Hematopoietic multipotent progenitor cell treated with erythropoietin and hydrocortisone succinate and interleukin-3 and kit ligand, for 8 days (in vitro differentiated cells): ENCODE results near the gene CFD.
"Not testable (repeated sequence)": the region's sequence is repeated elsewhere in the genome, so short reads cannot be mapped to it uniquely, and the experiment has no call there.

Source experiments
- DNase-seq: peaks from one replicate; pipeline ENCODE4 v3.0.0-alpha.2; 2015

The CFD gene

DNA sequence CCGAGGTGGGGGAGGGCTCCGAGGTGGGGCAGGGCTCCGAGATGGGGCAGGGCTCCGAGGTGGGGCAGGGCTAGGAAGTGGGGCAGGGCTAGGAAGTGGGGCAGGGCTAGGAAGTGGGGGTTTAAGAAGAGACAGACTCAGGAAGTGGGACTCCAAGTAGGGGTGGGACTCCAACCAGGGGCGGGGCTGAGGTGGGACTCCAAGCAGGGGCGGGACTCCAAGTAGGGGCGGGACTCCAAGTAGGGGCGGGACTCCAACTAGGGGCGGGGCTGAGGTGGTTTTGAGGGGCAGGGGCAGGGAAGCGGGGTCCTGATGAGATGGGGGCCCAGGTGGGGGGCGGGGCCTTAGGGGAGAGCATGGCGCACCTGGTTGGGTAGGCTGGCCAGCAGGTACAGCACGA, 13.6 kb downstream of the CFD start:
- peak; percentile 67 for DNase-seq

DNA sequence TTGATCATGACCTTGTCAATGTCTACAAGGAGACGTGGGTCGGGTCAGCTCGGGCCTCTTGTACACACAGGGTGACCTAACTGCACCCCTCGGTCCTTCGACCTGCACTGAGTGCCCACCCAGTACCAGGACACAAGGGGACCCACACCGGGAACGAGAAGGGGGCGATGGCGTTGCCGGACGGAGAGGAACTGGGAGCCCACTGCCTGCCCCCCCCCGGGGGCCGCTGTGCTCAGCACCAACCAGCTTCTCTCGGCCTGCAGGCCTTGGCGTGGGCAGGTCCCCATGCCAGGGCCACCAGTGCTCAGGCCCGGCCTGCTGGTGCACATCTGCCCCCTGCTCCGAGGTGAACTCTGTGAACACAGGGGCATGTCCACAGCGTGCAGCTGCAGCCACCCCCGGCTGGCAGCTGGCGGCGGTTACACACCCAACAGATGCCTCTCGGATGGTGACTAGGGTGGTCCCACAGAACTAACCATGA, 14.1 kb downstream of the CFD start:
- no peak for DNase-seq

DNA sequence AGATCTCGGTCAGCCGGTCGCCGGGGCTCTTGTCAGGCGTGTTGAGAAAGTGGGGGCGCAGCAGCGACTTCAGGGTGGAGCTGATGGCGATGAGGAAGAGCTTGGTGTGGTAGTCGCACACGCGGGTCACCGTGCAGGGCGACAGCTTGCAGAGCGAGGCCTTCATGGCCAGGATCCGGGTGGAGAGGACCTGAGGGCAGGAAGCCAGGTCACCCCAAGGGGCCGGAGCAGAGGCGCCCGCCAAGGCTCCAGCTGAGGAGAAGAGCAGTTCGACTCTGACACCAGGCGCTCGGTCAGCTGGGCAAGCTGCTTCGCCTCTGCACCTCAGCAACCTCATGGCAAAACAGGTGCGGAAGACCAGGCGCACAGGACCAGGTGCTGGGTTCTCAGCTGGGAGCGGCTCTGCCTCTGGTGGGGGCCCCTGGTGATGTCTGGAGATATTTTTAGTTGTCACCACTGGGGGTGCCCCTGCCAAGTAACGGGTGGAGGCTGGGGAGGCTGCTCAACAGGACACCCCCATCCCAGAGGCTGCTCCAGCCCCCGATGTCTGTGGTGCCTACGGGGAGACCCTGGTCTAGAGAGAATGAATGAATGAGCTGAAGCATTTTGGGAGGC, 15.9 kb downstream of the CFD start:
- no peak for DNase-seq

DNA sequence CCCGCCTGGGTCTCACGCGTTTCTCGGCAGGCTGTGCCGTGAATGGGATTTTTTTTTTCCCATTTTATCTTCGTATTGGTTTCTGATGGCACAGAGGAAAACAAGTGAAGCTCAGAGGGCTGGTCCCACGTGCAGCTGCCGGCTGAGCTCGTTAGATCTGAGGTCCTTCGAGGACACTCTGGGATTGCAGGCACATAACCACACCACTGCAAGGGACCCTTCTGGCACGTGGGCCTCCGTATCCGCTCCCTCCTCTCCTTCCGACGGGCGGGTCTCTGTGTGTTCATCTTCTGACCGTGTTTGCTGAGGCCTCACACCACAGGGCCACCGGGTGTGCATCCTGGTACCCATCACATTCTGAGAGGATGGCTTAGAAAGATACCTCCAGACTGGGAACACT, 16.6 kb downstream of the CFD start:
- no peak for DNase-seq

DNA sequence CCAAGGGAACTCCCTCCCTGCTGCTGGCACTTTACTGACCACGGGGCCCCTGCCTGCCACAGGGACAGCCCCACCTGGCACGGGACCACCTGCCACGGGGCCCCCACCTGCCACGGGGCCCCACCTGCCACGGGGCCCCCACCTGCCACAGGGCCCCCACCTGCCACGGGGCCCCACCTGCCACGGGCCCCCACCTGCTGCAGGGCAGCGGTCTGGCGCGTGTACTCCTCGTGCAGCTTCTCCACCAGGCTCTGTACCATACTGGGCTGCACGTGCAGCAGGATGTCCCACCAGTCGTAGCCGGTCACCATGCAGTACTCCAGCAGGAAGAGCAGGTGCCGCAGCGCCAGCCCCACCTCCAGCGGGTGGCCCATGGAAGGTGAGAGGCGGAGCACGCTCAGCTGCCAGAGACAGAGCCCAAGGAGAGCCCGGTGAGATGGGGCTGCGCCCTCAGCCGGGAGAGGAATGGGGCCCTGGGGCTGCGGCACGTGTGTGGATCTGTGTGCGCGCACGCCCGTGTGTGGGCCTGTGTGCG, 17.4 kb downstream of the CFD start:
- no peak for DNase-seq

DNA sequence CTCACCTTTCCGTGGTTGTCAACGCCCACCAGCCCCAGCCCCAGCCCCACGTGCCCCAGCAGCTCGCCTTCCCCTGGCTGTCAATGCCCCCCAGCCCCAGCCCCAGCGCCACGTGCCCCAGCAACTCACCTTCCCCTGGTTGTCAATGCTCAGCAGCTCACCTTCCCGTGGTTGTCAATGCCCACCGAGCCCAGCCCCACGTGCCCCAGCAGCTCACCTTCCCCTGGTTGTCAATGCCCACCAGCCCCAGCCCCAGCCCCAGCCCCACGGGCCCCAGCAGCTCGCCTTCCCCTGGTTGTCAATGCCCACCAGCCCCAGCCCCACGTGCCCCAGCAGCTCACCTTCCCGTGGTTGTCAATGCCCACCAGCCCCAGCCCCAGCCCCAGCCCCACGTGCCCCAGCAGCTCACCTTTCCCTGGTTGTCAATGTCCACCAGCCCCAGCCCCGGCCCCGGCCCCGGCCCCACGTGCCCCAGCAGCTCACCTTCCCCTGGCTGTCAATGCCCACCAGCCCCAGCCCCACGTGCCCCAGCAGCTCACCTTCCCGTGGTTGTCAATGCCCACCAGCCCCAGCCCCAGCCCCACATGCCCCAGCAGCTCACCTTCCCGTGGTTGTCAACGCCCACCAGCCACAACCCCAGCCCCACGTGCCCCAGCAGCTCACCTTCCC, 18.7 kb downstream of the CFD start:
- not testable (repeated sequence) for DNase-seq

DNA sequence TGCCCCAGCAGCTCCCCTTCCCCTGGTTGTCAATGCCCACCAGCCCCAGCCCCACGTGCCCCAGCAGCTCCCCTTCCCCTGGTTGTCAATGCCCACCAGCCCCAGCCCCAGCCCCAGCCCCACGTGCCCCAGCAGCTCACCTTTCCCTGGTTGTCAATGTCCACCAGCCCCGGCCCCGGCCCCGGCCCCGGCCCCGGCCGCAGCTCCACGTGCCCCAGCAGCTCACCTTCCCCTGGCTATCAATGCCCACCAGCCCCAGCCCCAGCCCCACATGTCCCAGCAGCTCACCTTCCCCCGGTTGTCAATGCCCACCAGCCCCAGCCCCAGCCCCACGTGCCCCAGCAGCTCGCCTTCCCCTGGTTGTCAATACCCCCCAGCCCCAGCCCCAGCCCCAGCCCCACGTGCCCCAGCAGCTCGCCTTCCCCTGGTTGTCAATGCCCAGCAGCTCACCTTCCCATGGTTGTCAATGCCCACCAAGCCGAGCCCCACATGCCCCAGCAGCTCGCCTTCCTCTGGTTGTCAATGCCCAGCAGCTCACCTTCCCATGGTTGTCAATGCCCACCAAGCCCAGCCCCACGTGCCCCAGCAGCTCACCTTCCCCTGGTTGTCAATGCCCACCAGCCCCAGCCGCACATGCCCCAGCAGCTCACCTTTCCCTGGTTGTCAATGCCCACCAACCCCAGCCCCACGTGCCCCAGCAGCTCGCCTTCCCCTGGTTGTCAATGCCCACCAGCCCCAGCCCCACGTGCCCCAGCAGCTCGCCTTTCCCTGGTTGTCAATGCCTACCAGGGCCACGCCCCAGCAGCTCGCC, 19.5 kb downstream of the CFD start:
- not testable (repeated sequence) for DNase-seq

DNA sequence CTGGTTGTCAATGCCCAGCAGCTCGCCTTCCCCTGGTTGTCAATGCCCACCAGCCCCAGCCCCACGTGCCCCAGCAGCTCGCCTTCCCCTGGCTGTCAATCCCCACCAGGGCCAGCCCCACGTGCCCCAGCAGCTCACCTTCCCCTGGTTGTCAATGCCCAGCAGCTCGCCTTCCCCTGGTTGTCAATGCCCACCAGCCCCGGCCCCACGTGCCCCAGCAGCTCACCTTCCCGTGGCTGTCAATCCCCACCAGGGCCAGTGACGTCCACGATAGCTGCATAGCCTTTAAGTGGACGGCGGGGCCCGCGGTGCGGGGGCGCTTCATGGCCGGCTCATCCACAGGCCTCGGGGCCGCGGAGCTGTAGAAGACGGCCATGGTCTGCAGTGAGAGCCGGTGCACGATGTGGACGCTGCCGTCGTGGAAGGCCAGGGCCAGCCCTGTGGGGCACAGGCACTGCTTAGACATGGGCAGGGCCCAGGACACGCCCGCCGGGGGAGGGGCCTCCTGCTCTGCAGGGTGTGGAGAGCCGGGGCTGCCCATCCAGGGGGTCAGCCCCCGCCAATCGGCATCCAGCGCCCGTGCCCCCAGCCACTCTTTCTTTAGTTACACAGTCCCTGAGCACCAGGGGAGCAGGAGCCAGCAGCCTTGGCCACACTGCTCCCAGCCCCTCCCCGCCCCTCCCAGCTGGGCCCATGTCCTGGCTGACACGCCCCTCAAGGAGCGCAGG, 20.4 kb downstream of the CFD start:
- no peak for DNase-seq

DNA sequence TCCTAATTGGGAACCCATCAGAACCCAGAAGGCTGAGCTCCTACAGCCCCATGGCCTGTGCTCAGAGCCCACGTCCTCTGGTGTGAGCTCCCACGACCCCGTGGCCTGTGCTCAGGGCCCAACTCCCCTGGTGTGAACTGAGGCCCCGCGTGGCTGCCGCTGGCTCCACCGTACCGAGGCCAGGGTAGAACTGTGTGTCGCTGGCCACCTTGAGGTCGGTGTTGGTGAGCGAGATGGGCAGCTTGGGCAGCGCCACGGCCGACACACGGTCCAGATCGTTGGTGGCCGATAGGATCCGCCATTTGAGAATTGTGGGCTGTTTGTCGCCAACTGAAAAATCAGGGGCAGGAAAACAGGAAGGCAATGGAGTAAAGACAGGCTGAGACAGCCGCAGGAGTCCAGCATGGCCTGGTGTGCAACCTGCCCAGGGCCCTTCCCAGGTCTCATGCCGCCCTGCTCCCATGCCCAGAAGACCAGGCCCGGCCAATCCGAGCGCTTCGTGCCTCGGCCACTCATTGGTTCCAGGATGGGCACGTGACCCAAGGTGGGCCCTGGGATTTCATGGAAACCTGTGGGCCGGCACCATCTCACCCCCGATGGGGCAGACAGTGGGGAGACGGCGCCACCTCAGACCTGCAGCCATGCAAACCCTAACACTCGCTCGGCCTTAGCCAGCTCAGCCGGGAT, 22.1 kb downstream of the CFD start:
- DNase-seq, result no peak

DNA sequence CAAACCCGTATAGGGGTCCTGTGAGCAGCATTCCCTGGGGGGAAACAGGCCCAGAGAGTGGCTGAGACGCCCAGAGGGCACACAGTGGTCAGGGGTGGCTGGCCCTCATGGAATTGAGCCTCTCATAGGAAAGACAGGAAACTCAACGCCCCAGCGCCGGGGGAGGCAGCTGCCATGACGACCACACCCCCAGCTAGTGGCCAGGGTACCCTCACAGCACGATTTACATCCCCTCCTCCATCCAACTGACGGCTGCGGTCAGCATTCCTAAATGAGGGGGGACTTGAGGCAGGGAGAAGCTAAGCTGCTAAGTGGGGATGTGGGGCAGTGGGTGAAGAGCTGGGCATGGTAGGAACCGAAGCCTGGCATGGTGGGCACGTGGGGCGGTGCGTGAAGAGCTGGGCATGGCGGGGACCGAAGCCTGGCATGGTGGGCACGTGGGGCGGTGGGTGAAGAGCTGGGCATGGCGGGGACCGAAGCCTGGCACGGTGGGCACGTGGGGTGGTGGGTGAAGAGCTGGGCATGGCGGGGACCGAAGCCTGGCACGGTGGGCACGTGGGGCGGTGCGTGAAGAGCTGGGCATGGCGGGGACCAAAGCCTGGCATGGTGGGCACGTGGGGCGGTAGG, 23.5 kb downstream of the CFD start:
- no peak for DNase-seq

DNA sequence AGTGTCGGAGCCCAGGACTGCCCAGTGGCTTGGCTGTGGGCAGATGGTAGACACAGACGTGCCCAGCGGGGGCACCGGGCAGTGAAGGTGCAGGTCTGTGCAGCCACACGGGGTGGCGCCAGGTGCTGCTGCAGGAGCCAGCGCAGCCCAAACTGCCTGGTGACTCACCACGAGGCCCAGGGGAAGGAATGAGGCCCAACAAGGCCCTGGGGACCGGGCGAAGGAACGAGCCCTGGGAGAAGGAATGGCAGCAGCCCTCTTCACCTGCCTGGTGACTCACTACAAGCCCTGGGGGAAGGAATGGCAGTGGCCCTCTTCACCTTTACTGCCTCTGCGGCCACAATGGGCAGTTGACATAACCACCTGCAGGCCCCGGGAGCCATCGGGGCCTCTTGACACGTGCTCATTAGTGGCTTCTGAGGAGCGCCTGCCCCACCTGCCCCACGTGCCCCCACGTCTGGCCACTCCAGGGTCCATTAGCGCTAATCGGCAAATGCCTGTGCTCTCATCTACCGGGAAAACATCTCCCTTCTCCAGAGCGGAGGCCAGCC, 24.3 kb downstream of the CFD start:
- no peak for DNase-seq

DNA sequence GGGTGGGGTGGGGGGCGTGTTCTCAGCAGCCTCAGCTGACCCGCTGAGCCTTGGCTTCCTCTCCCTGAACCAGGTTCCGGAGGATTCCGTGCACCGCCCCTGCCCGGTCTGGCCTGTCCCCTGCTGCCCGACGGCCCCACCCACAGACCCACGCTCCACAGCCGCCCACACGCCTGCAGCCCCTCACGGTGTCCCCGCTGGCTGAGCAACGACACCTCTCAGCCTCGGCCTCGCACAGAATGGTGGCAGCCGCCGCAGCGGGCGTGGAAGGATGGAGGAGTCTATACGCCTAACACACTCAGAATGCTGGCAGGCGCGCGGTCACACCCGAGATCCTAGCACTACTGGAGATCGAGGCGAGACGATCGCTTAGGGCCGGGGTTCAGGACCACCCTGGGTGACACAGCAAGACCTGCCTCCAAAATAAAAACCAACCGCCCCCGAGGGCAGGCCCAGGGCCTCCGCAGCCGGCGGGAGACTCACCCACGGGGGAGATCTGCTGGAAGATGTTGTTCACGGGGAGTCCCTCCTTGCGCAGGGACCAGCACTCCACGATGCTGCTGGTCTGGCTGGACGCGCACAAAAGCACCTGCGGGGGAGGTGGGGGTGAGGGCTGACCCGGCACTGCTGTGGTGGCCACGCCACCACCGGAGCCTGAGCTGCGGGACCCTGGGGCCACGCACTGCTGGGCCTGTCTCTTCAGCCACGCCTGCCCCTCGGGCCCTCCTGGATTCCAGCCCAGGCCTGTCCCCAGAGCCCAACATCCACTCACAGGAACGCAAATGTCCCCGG, 25.2 kb downstream of the CFD start:
- no peak for DNase-seq

DNA sequence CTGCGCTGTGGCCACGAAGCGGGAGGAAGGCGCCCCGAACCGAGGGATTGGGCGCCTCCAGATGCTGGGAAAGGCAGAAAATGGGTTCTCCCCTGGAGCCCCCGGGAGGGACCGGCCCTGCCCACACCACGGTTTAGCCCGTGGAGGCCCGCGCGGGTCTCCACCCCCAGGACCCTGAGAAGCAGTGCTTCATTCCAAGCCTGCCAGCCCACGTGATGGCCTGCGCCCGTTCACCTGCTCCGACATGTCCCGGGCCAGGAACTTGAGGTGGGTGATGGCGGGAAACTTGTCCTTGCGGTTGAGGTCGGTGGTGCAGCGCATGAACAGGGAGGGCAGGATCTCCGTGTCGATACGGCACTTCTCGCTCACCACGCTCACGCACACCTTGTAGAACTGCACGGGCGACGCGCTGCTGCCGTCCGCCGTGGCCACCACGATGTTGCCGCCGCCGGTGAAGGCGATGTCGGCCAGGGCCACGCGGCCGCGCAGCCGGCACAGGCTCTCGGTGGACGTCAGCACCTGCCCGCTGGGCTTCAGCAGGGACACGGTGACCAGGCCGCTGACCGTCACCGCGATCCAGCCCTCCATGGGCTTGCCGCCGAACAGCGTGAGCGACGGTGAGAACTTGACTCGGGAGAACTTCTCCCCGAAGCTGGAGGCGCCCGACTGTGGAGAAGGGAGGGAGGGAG, 26.2 kb downstream of the CFD start:
- no peak for DNase-seq

DNA sequence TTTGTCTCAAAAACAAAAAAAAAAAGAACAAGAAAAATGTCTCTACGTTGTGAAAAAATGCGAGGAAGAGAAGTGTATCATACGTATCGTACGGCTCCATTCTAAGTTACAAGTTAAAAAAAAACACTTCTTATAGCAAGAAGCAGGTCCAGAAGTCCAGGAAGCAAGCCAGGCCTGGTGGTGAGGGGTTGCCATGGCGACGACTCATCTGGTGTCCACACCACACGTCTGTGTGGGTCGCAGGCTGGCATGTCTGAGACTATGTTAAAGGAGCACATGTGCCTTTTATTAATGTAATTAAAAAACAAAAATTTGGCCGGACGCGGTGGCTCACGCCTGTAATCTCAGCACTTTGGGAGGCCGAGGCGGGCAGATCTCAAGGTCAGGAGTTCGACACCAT, 27.6 kb downstream of the CFD start:
- DNase-seq, result no peak

DNA sequence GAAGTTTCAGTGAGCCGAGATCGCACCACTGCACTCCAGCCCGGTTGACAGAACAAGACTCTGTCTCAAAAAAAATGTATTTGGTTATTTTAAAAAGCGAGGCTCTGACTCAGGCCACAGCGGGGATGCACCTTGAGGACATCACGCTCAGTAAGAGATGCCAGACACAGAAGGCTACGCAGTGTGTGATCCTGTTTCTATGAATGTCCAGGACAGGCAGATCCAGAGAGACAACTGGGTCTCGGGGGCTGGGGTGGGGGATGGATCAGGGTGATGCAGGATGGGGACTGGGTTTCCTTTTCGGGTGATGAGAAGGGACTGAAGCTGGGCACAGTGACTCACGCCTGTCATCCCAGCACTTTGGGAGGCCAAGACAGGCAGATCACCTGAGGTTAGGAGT, 28.1 kb downstream of the CFD start:
- no peak for DNase-seq

DNA sequence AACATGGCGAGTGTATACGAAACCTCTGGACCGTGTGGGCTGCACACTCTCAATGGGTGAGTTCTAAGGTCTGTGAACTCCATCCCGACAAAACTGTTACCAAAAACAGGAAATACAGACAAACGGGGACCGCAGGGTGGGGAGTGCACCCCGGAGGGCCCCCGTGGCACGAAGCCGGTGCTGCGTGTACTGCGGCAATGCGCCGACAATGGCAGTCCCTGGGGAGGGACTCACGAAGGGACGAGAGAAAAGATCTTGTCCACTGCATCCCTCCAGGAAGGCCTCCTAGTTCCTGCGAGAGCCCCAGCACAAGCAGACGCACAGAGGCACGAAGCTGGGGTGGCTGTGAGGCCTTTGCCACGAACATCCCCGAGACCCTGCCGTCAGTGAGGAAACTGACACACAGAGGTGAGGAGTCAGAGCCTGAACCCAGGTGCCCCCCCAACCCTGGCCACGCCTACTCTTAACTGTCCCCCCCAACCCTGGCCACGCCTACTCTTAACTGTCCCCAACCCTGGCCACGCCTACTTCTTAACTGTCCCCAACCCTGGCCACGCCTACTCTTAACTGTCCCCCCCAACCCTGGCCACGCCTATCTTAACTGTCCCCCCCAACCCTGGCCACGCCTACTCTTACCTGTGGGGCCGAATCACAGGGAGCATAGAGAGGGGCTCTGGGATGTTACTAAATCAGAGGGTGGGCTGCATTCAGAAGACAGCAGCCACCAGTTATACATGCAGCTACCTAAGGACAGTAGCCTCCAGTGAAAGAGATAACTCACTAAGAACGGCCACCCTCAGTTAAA, 29.3 kb downstream of the CFD start:
- DNase-seq, result peak; percentile 69

DNA sequence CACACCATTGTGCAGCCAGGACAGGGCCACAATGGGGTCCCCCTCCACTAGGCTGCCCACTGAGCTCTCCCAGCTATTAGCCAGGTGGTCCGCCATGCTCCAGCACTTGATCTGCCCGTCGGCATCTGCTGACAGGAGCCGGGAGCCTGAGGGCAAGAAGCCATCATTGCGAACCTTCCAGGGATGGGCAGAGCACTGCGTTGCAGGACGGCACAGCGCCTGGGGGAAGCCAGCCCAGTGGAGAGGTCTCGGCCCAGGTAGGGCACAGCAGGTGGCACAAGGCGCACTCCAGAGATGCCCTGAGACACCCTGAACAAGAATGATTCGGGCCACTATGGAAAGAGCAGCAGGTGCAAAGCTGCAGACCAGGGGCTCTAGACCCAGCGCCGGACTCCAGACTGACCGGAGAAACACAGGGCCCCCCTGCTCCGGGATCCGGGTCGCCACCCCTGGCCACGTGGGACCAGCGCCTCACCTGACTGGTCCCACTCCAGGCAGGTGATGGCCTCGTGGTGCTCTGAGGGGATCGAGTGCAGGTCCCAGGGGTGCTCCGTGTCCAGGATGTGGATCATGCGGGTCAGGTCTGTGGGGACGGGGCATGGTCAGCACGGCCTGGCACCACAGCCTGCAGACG, 30.3 kb downstream of the CFD start:
- DNase-seq, result no peak

DNA sequence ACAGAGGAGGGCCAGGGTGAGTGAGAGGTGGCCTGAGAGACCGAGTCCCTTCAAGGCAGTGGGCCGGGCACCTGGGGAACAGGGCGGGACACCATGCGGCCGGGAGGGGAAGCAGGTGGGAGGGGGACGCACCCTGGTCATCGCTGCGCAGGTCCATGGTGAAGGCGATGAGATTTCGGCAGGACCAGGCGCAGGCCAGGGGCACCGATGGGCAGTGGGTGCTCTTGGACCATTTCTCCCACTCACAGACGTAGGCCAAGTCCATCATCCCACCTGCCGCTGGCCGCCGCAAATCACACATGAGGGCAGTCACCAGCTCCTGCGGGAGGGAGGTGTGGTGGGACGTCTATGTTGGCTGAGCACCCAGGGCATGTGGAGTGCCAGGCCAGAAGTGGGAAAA, 31.4 kb downstream of the CFD start:
- no peak for DNase-seq
